Breast epithelium (tissue), 4 donors: Measurements from ENCODE around the gene PRSS38. TPM values are rescaled to one million over a fixed set of nuclear protein-coding genes. Genes with fewer than 3 reads are reported as not detected.

Source experiments
- DNase-seq, 2 donors: peaks; one replicate each; pipeline ENCODE4 v3.0.0-alpha.2; 2019; ENCODE audit warnings: low spot score in 2 of 2
- H3K27ac ChIP-seq, 2 donors: fragments of 200-600 bp; sonication (generic) in 1 of 2; one replicate each; pipeline ENCODE4 v1.5.1; 2016 to 2019; ENCODE audit warnings: mild to moderate bottlenecking in 1 of 2
- H3K27me3 ChIP-seq, 2 donors: fragments of 200-600 bp; sonication (generic) in 1 of 2; one replicate each; pipeline versions ENCODE4 v1.5.1 to v1.6.0; 2017 to 2019; ENCODE audit warnings: control low read depth in 1 of 2, mild to moderate bottlenecking in 1 of 2
- H3K36me3 ChIP-seq: fragments of 200-600 bp; one replicate; pipeline ENCODE4 v1.5.1; 2019
- H3K4me1 ChIP-seq, 2 donors: fragments of 200-600 bp; sonication (generic); one replicate each; pipeline ENCODE4 v1.5.1; 2016 to 2019; ENCODE audit warnings: control low read depth in 1 of 2
- H3K4me3 ChIP-seq, 3 donors: fragments of 200-600 bp; sonication (generic); 1 replicate in 2 of 3; 2 replicates in 1 of 3; pipeline ENCODE4 v1.5.1; 2016 to 2019; ENCODE audit warnings: mild to moderate bottlenecking in 3 of 3, moderate library complexity in 2 of 3
- H3K9me3 ChIP-seq, 2 donors: fragments of 200-600 bp; sonication (generic) in 1 of 2; one replicate each; pipeline ENCODE4 v1.5.1; 2016 to 2019; ENCODE audit warnings: control low read depth in 1 of 2
- POLR2A ChIP-seq: fragments of 450-650 bp; IDR thresholded peaks from one replicate; pipeline ENCODE4 v1.6.1; 2016; ENCODE audit warnings: antibody characterized with exemption, mild to moderate bottlenecking, moderate library complexity
- POLR2AphosphoS5 ChIP-seq, 3 donors: sonication (generic); formaldehyde crosslinking; IDR thresholded peaks; one replicate each; pipeline ENCODE4 v1.6.1; 2017; ENCODE audit warnings: antibody characterized with exemption in 3 of 3
- intact Hi-C: fragments of 100-400 bp; cut with DNase I; formaldehyde crosslinking; loops from one replicate; pipeline ENCODE4 v1.15.1; 2023; ENCODE audit warnings: low total_unique reads
- total RNA-seq, 3 donors: library from RNA; depleted of rRNA; stranded (reverse); fragments of >200 nt; gene quantifications; one replicate each; pipeline ENCODE4 v1.1.0, GENCODE V29; 2016
- TF ChIP-seq, protein P1 (sequence below), 3 donors: fragments of 450-650 bp; IDR thresholded peaks; one replicate each; pipeline ENCODE4 v1.5.1; 2016 to 2017; ENCODE audit warnings: antibody characterized with exemption in 3 of 3, mild to moderate bottlenecking in 3 of 3, moderate library complexity in 3 of 3

The PRSS38 gene
- total RNA-seq, 3 donors from 2014 or later, result not detected

DNA sequence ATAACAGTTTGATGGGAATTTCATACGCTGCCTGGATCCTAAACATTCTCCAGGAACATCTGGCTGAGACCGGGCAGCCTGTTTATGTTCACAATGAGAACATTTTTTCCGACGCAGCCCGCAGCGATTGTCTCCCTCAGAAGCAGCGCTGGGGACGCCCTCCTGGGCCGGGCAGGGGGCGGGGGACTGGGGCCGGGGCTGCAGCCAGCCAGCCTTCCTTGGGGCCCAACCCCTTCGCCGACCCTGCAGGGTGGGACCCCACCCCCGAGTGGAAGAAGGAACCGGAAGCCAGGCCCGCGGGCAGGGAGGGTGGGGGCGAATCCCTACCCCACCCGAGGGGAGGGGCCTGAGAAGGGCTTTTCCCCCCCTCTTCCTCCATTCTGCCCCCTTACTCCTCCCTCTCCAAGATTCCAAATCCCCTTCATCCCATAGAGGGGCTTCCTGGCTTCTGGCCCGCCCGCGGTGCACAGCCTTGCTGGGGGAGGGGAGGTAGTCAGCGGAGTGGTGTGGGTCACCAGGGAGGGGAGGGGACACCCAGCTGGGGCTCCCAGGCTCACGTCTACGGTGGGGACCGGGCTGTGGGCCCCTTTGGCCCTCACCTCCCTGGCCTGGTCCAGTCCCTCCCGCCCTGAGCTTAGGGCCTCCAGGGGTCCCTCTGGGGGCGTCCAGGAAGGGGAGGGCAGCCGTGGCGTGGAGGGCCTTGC is 71.7 kb downstream of the PRSS38 start:
- TF ChIP-seq POLR2A (no peak), POLR2AphosphoS5 (IDR thresholded peaks at IDR 0.05) (no peak)
- TF ChIP-seq, protein P1, sequence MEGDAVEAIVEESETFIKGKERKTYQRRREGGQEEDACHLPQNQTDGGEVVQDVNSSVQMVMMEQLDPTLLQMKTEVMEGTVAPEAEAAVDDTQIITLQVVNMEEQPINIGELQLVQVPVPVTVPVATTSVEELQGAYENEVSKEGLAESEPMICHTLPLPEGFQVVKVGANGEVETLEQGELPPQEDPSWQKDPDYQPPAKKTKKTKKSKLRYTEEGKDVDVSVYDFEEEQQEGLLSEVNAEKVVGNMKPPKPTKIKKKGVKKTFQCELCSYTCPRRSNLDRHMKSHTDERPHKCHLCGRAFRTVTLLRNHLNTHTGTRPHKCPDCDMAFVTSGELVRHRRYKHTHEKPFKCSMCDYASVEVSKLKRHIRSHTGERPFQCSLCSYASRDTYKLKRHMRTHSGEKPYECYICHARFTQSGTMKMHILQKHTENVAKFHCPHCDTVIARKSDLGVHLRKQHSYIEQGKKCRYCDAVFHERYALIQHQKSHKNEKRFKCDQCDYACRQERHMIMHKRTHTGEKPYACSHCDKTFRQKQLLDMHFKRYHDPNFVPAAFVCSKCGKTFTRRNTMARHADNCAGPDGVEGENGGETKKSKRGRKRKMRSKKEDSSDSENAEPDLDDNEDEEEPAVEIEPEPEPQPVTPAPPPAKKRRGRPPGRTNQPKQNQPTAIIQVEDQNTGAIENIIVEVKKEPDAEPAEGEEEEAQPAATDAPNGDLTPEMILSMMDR (IDR thresholded peaks at IDR 0.05), result no peak
- H3K4me3 ChIP-seq, result peak overlapping the region; percentile 35 to 72 (median 61)
- peaks cover 0 to 14% of the 10 kb centered on the region in 2 donors for H3K4me1 ChIP-seq
- H3K9me3 ChIP-seq, result no peaks in the 10 kb centered on the region
- no peaks in the 10 kb centered on the region for H3K36me3 ChIP-seq
- H3K27ac ChIP-seq, result peak overlapping the region; percentile 43 to 93
- intact Hi-C loops, result no loop called here
- H3K27me3 ChIP-seq, result no peaks in the 10 kb centered on the region
- DNase-seq, result no peak

DNA sequence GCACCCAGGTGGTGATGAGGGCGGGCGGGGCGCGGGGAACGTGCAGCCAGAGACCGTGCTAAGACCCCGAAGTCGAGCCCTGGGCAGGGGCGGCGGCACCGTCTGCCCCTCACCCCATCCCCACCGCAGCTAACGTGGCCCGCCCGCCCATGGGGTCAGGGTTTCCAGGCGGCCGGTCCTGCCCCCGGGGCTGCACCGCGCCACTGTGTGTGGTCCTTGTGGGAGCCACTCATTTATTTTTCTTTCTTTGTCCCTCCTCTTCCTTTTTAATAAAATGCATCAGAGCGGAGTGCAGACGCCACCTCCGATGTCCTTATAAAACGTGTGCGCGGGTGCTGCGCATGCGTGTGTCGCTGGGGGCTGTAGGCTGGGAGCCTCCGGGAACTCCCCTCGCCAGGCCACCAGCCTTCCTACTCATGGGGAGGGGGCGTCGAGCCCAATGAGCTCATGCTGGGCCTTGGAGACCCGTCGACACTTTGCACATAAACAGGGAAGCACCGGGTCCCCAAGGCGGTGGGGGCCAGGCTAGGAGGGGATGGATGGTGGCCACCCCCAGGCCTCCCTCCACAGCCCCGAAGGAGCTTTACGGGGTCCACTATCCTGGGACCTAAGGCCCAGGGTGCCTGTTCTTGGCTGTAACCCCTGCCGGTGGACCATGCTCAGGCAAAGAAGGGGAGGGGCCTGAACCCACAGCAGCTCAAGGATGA is 72.4 kb downstream of the PRSS38 start:
- Histone ChIP-seq H3K27me3 (no peaks in the 10 kb centered on the region), H3K9me3 (no peaks in the 10 kb centered on the region), H3K36me3 (no peaks in the 10 kb centered on the region), H3K4me3 (peak overlapping the region; percentile 35 to 72 (median 61)), H3K4me1 (peaks cover 0 to 14% of the 10 kb centered on the region in 2 donors), H3K27ac (peak overlapping the region; percentile 43 to 93)
- peak in 1 of 3 donors; percentile 25 for TF ChIP-seq POLR2AphosphoS5 (IDR thresholded peaks at IDR 0.05)
- TF ChIP-seq POLR2A, result no peak
- TF ChIP-seq, protein P1 (IDR thresholded peaks at IDR 0.05), result no peak
- intact Hi-C loops, result no loop called here
- DNase-seq, result no peak

DNA sequence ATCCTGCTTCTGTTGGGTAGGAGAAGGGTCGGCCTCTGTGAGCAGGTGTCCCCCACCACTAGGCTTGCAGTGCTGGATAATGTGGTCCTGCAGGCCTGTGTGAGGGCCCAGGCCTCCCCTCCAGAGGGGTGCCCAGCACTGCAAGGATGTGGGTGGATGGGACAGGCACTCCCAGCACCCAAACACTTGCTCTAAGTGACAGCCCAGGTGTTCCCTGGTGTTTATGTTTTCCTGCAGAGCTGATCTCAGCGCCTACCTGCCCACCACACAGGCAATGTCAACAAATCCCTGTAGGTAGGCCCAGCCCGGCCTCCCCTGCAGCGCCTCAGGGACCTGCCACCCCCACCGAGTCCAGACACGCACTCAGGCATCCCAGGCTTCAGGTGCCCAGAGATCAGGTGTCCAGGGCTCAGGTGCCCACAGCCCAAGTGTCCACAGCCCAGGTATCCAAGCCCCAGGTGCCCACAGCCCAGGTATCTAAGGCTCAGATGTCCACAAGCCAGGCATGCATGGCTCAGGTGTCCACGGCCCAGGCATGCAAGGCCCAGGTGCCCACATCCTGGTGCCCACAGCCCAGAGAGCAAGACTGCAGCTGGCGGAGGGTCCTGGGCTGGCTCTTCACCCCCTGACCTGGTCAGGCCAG is 73.0 kb downstream of the PRSS38 start:
- Histone ChIP-seq H3K4me3 (no peak overlapping the region), H3K4me1 (peaks cover 0 to 14% of the 10 kb centered on the region in 2 donors), H3K9me3 (no peaks in the 10 kb centered on the region), H3K27ac (peak overlapping the region; percentile 10 to 93), H3K27me3 (no peaks in the 10 kb centered on the region), H3K36me3 (no peaks in the 10 kb centered on the region)
- intact Hi-C loops, result no loop called here
- DNase-seq, result no peak
- TF ChIP-seq POLR2AphosphoS5 (IDR thresholded peaks at IDR 0.05) (no peak), POLR2A (no peak)
- TF ChIP-seq, protein P1 (IDR thresholded peaks at IDR 0.05), result no peak

DNA sequence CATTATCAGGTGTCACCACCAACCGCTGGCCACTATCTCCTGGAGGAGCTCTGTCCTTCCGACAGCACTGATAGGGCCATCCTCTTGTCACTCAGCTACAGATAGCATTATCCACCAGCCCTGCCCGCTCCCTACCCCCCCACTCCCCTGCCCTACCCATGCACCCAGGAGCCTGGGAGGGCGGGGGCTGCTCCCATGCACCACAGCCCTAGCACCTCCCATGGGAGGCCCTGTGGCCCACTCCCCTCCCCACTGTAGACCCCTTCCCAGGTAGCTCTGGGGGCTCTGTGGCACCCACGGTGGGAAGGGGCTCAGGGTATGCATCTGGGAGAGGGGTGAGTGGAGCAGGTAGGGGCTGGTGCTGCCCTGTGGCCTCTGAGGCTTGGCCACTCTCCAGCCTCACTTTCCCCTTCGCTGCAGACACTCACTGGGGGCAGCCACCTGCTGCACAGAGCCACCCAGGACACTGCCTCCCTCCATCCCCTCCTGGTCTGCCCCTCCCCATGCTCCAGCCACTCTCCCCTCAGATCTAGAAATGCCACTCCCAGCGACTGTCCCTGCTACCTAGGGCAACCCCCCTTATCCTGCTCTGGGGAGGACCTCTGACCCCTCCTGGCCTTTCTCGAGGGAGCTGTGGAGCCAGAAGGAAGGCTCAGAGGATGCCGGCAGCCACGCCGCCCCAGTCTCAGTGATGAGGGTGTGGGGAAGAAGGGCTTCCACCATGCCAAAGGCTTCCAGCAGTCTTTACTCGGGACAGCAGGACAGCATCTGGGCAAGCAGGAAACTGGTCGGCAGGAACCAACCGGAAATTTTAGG is 73.8 kb downstream of the PRSS38 start:
- no peak for DNase-seq
- intact Hi-C loops, result no loop called here
- H3K27ac ChIP-seq, result no peak overlapping the region

More for the DNA sequence above, 73.8 kb downstream of the PRSS38 start:
- Histone ChIP-seq H3K36me3 (no peaks in the 10 kb centered on the region), H3K4me3 (no peak overlapping the region), H3K27me3 (no peaks in the 10 kb centered on the region), H3K9me3 (no peaks in the 10 kb centered on the region), H3K4me1 (peaks cover 0 to 17% of the 10 kb centered on the region in 2 donors)
- TF ChIP-seq, protein P1 (IDR thresholded peaks at IDR 0.05), result no peak
- TF ChIP-seq POLR2A (no peak), POLR2AphosphoS5 (IDR thresholded peaks at IDR 0.05) (no peak)
